Measurements from ENCODE around the gene RAMAC.
"Not testable (repeated sequence)": the region's sequence is repeated elsewhere in the genome, so short reads cannot be mapped to it uniquely, and the experiment has no call there.

Gene RAMAC

GRCh38 chr15:82966671-82967071, 19.3 kb upstream of the RAMAC start:
- no peak for DNase-seq (ENCODE audit: low read depth in 1 of 2, low spot score in 1 of 2)

- DNase-seq (ENCODE audit: low read depth in 1 of 2, low spot score in 1 of 2): no peak
Measured at GRCh38 chr15:82968066-82968465, 17.9 kb upstream of the RAMAC start.

GRCh38 chr15:82969353-82969752, 16.7 kb upstream of the RAMAC start:
- DNase-seq (ENCODE audit: low read depth in 1 of 2, low spot score in 1 of 2): no peak

- no peak for DNase-seq (ENCODE audit: low read depth in 1 of 2, low spot score in 1 of 2)
Measured at GRCh38 chr15:82970078-82970686, 15.8 kb upstream of the RAMAC start.

GRCh38 chr15:82970696-82971095, 15.3 kb upstream of the RAMAC start:
- no peak for DNase-seq (ENCODE audit: low read depth in 1 of 2, low spot score in 1 of 2)

GRCh38 chr15:82971218-82971984, 14.6 kb upstream of the RAMAC start:
- no peak for DNase-seq (ENCODE audit: low read depth in 1 of 2, low spot score in 1 of 2)

GRCh38 chr15:82972990-82973389, 13.0 kb upstream of the RAMAC start:
- no peak for DNase-seq (ENCODE audit: low read depth in 1 of 2, low spot score in 1 of 2)

GRCh38 chr15:82977076-82977475, 8.9 kb upstream of the RAMAC start:
- DNase-seq (ENCODE audit: low read depth in 1 of 2, low spot score in 1 of 2): no peak

- no peak for DNase-seq (ENCODE audit: low read depth in 1 of 2, low spot score in 1 of 2)
Measured at GRCh38 chr15:82978438-82978837, 7.6 kb upstream of the RAMAC start.

- no peak for DNase-seq (ENCODE audit: low read depth in 1 of 2, low spot score in 1 of 2)
Measured at GRCh38 chr15:82979726-82980125, 6.3 kb upstream of the RAMAC start.

- no peak for DNase-seq (ENCODE audit: low read depth in 1 of 2, low spot score in 1 of 2)
Measured at GRCh38 chr15:82980981-82981380, 5.0 kb upstream of the RAMAC start.

GRCh38 chr15:82986442-82986780, 401 bp downstream of the RAMAC start:
- no peak for DNase-seq (ENCODE audit: low read depth in 1 of 2, low spot score in 1 of 2)

GRCh38 chr15:82992436-82992998, 6.5 kb downstream of the RAMAC start:
- DNase-seq (ENCODE audit: low read depth in 1 of 2, low spot score in 1 of 2): no peak

GRCh38 chr15:82993144-82993543, 7.1 kb downstream of the RAMAC start:
- DNase-seq (ENCODE audit: low read depth in 1 of 2, low spot score in 1 of 2): no peak

GRCh38 chr15:82995076-82995475, 9.1 kb downstream of the RAMAC start:
- no peak for DNase-seq (ENCODE audit: low read depth in 1 of 2, low spot score in 1 of 2)

GRCh38 chr15:82995938-82996337, 9.9 kb downstream of the RAMAC start:
- DNase-seq (ENCODE audit: low read depth in 1 of 2, low spot score in 1 of 2): no peak

- no peak for DNase-seq (ENCODE audit: low read depth in 1 of 2, low spot score in 1 of 2)
Measured at GRCh38 chr15:82999426-82999825, 13.4 kb downstream of the RAMAC start.

- no peak for DNase-seq (ENCODE audit: low read depth in 1 of 2, low spot score in 1 of 2)
Measured at GRCh38 chr15:82999905-83000671, 14.1 kb downstream of the RAMAC start.

- not testable (repeated sequence) for DNase-seq (ENCODE audit: low read depth in 1 of 2, low spot score in 1 of 2)
Measured at GRCh38 chr15:83000672-83001031, 14.6 kb downstream of the RAMAC start.

GRCh38 chr15:83010709-83011270, 24.8 kb downstream of the RAMAC start:
- peak; percentile 51 to 68 for DNase-seq (ENCODE audit: low read depth in 1 of 2, low spot score in 1 of 2)

- peak; percentile 75 to 76 for DNase-seq (ENCODE audit: low read depth in 1 of 2, low spot score in 1 of 2)
Measured at GRCh38 chr15:83011271-83012075, 25.5 kb downstream of the RAMAC start, which contains the start of gene C15orf40. TSS of gene C15orf40 (minus strand) at chr15:83011639. CDS start at chr15:83011607, 32 bp downstream.

All from stimulated activated CD4-positive, alpha-beta T cell treated with anti-CD3 and anti-CD28 coated beads, Interleukin-15, amount 100 ng/mL, for 1 hour (primary cell).